ENCODE data around the gene CNNM4. TPM values are rescaled to one million over a fixed set of nuclear protein-coding genes. Genes with fewer than 3 reads are reported as not detected.
A peak's percentile ranks its signal among the peaks of the same experiment; 100 is the strongest.

The CNNM4 gene
- total RNA-seq, 3 donors from 2014 or later: 53.4 to 134 (median 101) TPM

- DNase-seq (no peak), ATAC-seq (no peak)
- peaks cover 6% of the 10 kb centered on the region for H3K36me3 ChIP-seq (ENCODE audit: low read depth)
- H3K4me1 ChIP-seq (ENCODE audit: low read depth): peaks cover 11% of the 10 kb centered on the region
- TF ChIP-seq, protein P1, sequence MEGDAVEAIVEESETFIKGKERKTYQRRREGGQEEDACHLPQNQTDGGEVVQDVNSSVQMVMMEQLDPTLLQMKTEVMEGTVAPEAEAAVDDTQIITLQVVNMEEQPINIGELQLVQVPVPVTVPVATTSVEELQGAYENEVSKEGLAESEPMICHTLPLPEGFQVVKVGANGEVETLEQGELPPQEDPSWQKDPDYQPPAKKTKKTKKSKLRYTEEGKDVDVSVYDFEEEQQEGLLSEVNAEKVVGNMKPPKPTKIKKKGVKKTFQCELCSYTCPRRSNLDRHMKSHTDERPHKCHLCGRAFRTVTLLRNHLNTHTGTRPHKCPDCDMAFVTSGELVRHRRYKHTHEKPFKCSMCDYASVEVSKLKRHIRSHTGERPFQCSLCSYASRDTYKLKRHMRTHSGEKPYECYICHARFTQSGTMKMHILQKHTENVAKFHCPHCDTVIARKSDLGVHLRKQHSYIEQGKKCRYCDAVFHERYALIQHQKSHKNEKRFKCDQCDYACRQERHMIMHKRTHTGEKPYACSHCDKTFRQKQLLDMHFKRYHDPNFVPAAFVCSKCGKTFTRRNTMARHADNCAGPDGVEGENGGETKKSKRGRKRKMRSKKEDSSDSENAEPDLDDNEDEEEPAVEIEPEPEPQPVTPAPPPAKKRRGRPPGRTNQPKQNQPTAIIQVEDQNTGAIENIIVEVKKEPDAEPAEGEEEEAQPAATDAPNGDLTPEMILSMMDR (IDR thresholded peaks at IDR 0.05): no peak
- no peak overlapping the region for H3K4me3 ChIP-seq
- intact Hi-C loops (cut with DNase I, micrococcal nuclease): no loop called here
- no peaks in the 10 kb centered on the region for H3K9me3 ChIP-seq
Measured at GRCh38 chr2:96837575-96837974, 76.9 kb downstream of the CNNM4 start.

- intact Hi-C loops (cut with DNase I, micrococcal nuclease): no loop called here
- peak; percentile 26 for ATAC-seq
- DNase-seq: no peak
- H3K4me3 ChIP-seq: no peak overlapping the region
- TF ChIP-seq, protein P1 (IDR thresholded peaks at IDR 0.05): no peak
- H3K9me3 ChIP-seq: no peaks in the 10 kb centered on the region
- H3K36me3 ChIP-seq (ENCODE audit: low read depth): no peaks in the 10 kb centered on the region
- peaks cover 11% of the 10 kb centered on the region for H3K4me1 ChIP-seq (ENCODE audit: low read depth)
Measured at GRCh38 chr2:96838345-96839292, 77.9 kb downstream of the CNNM4 start.

- intact Hi-C loops (cut with DNase I, micrococcal nuclease): no loop called here
- peak; percentile 86 to 91 (median 87) for DNase-seq
- H3K4me3 ChIP-seq: no peak overlapping the region
- TF ChIP-seq, protein P1 (IDR thresholded peaks at IDR 0.05): no peak
- peak; percentile 92 for ATAC-seq
- no peaks in the 10 kb centered on the region for H3K9me3 ChIP-seq
- peaks cover 11% of the 10 kb centered on the region for H3K4me1 ChIP-seq (ENCODE audit: low read depth)
- H3K36me3 ChIP-seq (ENCODE audit: low read depth): no peaks in the 10 kb centered on the region
Measured at GRCh38 chr2:96839293-96839874, 78.7 kb downstream of the CNNM4 start.

DNA sequence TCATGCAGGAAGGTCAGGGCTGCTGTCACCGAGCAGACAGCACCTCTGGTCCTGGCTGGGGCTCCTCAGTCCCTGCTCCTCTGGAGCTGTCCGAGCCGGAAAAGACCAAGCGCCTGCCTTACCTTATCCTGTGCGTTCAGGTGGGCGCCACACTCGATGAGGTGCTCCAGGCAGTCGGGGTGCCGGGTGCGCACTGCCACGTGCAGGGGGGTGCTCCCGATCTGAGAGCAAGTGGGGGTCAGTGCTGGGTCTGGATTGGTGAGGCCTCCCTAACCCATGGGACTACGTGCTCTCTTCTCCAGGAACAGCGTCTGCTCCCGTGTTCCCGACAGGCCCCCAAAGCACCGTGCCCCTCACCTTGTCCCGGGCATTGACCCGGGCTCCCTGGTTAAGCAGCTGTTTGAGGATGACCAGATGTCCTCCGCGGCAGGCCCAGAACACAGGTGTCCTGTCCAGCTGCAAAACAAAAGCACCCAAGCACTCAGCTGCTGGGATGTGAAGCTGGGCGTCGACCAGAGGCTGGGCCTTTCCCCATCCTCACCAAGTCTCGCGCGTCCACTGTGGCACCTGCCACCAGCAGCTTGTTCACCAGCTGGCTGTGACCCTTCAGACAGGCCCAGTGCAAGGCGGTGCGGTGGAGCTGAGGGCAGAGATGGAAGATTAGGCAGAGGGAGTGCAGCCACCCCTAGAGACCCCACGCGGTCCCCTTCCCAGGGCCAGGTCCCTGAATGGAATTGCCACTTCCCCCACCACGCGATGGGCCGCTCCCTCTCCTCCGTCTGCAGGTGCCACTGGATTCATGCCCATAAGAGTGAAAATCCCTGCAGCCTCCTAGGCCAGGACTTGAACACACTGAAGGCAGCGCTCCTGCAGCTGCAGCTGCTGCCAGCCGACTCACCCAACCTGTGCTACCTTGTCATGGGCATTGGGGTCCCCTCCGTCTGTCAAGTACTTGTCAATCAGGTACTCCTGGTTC is 79.5 kb downstream of the CNNM4 start:
- H3K4me3 ChIP-seq: no peak overlapping the region
- DNase-seq (peak in 1 of 3 donors; percentile 36), ATAC-seq (no peak)
- TF ChIP-seq, protein P1 (IDR thresholded peaks at IDR 0.05): no peak
- no peaks in the 10 kb centered on the region for H3K36me3 ChIP-seq (ENCODE audit: low read depth)
- H3K4me1 ChIP-seq (ENCODE audit: low read depth): peaks cover 11% of the 10 kb centered on the region
- H3K9me3 ChIP-seq: no peaks in the 10 kb centered on the region
- intact Hi-C loops (cut with DNase I, micrococcal nuclease): no loop called here
